Stimulated activated CD4-positive, alpha-beta T cell treated with anti-CD3 and anti-CD28 coated beads, Interleukin-1b, Interleukin-23, amount 100 ng/mL, for 48 hours (primary cell): ENCODE results near the gene CTR9.

Experiments used
- DNase-seq: peaks from one replicate; pipeline ENCODE4 v3.0.0-alpha.2; 2020

The CTR9 gene

DNA sequence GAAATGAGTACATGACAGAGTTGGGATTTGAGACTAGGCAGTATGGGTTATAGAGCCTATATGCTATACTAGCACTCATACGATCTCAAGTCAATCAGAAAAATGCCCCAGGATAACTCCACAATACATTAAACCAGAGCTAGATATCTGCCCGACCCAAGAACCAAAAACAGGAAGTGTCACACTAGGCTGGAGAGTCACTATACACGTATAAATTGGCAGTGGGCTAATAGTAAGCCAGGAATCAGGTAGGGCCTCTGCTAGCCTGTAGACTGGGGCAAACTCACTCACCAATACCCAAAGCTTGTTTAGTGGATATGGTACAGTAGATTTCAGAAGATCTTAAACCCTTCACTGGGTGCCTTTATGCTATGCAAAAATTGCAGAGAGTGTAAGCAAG is 73.8 kb downstream of the CTR9 start:
- DNase-seq, result no peak

DNA sequence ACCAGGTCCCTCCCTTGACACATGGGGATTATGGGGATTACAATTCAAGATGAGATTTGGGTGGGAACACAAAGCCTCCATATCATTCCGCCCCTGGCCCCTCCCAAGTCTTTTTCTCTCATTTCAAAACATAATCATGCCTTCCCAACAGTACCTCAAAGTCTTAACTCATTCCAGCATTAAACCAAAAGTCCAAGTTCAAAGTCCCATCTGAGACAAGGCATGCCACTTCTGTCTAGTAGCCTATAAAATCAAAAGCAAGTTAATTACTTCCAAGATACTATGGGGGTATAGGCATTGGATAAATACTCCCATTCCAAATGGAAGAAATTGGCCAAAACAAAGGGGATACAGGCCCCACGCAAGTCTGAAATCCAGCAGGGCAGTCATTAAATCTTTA is 77.4 kb downstream of the CTR9 start:
- no peak for DNase-seq

DNA sequence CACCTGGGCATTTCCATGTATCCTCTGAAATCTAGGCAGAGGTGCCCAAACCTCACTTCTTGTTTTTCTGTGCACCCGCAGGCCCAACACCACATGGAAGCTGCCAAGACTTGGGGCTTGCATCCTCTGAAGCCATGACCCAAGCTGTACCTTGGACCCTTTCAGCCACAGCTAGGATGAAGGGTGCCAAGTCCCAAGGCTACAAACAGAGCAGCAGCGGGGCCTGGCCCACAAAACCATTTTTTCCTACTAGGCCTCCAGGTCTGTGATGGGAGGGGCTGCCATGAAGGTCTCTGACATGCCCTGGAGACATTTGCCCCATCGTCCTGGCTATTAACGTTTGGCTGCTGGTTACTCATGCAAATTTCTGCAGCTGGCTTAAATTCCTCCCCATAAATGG is 78.1 kb downstream of the CTR9 start:
- no peak for DNase-seq
